Measurements from ENCODE around the gene FBXO17. TPM values are rescaled to one million over a fixed set of nuclear protein-coding genes. Genes with fewer than 3 reads are reported as not detected.
"Not testable (repeated sequence)": the region's sequence is repeated elsewhere in the genome, so short reads cannot be mapped to it uniquely, and the experiment has no call there.

Gene FBXO17
- total RNA-seq, 3 donors from 2014 or later (not counting 1 experiment from before 2014, with no cell fraction given), result not detected

DNA sequence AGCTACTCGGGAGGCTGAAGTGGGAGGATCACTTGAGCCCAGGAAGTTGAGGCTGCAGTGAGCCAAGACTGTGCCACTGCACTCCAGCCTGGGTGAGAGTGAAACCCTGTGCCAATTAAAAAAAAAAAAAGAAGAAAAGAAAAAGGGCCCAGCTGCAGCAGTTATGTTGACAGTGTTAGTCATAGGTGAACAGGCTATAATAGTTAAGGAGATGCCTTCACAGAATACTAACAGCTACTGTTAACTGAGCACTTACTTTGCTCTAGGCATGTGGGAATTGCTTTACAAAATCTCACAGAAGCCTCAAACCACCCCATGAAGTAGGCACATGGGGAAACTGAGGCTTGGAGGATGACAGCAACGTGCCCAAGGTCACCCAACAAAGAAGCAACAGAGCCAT, 3.9 kb downstream of the FBXO17 start:
- TF ChIP-seq, protein P1, sequence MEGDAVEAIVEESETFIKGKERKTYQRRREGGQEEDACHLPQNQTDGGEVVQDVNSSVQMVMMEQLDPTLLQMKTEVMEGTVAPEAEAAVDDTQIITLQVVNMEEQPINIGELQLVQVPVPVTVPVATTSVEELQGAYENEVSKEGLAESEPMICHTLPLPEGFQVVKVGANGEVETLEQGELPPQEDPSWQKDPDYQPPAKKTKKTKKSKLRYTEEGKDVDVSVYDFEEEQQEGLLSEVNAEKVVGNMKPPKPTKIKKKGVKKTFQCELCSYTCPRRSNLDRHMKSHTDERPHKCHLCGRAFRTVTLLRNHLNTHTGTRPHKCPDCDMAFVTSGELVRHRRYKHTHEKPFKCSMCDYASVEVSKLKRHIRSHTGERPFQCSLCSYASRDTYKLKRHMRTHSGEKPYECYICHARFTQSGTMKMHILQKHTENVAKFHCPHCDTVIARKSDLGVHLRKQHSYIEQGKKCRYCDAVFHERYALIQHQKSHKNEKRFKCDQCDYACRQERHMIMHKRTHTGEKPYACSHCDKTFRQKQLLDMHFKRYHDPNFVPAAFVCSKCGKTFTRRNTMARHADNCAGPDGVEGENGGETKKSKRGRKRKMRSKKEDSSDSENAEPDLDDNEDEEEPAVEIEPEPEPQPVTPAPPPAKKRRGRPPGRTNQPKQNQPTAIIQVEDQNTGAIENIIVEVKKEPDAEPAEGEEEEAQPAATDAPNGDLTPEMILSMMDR (IDR thresholded peaks at IDR 0.05), result no peak
- ATAC-seq, result no peak
- 88% methylated on average over 1 of the region's 2 CpGs for WGBS (ENCODE audit: insufficient coverage)
- no peak overlapping the region for H3K4me3 Mint-ChIP-seq
- H3K36me3 Mint-ChIP-seq, result no peaks in the 10 kb centered on the region
- H3K4me1 Mint-ChIP-seq, result peaks cover 0 to 4% of the 10 kb centered on the region in 2 donors
- no peak overlapping the region for H3K4me3 ChIP-seq (ENCODE audit: low read length)
- no peaks in the 10 kb centered on the region for H3K9me3 Mint-ChIP-seq
- H3K27ac Mint-ChIP-seq, result no peak overlapping the region
- peaks cover 25 to 29% of the 10 kb centered on the region in 2 donors for H3K27me3 Mint-ChIP-seq (ENCODE audit: low read depth in 2 of 2)
- H3K36me3 ChIP-seq (ENCODE audit: control insufficient read depth, insufficient read depth, low read length), result no peaks in the 10 kb centered on the region
- H3K9me3 ChIP-seq (ENCODE audit: control insufficient read depth, insufficient read depth, low read length), result no peaks in the 10 kb centered on the region
- no peak overlapping the region for H3K27ac ChIP-seq (ENCODE audit: low read length)
- DNase-seq, result no peak
- H3K4me1 ChIP-seq (ENCODE audit: control insufficient read depth, insufficient read depth, low read length), result peaks cover 3% of the 10 kb centered on the region
- intact Hi-C loops (cut with micrococcal nuclease), result no loop called here
- H3K27me3 ChIP-seq (ENCODE audit: control insufficient read depth, insufficient read depth, low read length), result peaks cover 10% of the 10 kb centered on the region

DNA sequence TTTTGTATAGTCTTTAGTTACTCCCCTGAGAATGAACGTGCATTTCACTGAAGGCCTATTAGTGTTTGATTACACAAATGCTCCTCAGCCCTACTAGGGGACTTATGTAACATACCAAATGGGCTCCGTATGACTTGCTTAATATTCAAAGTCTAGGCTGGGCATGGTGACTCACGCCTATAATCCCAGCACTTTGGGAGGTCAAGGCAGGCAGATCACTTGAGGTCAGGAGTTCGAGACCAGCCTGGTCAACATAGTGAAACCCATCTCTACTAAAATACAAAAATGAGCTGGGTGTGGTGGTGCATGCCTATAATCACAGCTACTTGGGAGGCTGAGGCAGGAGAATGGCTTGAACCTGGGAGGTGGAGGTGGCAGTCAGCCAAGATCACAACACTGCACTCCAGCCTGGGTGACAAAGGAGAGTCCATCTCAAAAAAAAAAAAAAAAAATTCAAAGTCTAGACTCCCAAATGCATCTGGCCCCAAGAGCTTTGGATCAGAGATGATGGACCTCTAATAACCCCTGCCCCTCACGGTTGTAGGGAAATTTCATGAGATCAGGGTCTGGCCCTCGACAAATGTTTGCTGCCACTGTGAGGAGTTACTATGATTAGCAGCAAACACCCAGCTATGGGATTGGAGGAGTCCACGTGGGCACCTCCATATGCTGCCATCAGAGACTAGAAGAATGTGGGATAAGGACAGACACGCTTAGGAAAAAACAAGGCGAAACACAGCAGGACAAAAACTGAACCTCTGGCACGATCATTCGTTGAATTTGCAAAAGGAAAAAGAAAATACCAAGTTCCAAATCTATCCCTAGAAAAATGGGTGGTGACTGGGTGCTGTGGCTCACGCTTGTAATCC, 4.6 kb downstream of the FBXO17 start:
- Histone ChIP-seq H3K36me3 (ENCODE audit: control insufficient read depth, insufficient read depth, low read length) (no peaks in the 10 kb centered on the region), H3K27me3 (ENCODE audit: control insufficient read depth, insufficient read depth, low read length) (peaks cover 4% of the 10 kb centered on the region), H3K4me1 (ENCODE audit: control insufficient read depth, insufficient read depth, low read length) (peaks cover 1% of the 10 kb centered on the region), H3K4me3 (ENCODE audit: low read length) (no peak overlapping the region), H3K27ac (ENCODE audit: low read length) (no peak overlapping the region), H3K9me3 (ENCODE audit: control insufficient read depth, insufficient read depth, low read length) (no peaks in the 10 kb centered on the region)
- TF ChIP-seq, protein P1 (IDR thresholded peaks at IDR 0.05), result no peak
- no peak overlapping the region for H3K27ac Mint-ChIP-seq
- DNase-seq (no peak), ATAC-seq (no peak)
- WGBS (ENCODE audit: insufficient coverage), result 84% methylated on average over 12 of the region's 12 CpGs
- H3K36me3 Mint-ChIP-seq, result no peaks in the 10 kb centered on the region
- H3K4me1 Mint-ChIP-seq, result peaks cover 0 to 4% of the 10 kb centered on the region in 2 donors
- H3K9me3 Mint-ChIP-seq, result no peaks in the 10 kb centered on the region
- H3K27me3 Mint-ChIP-seq (ENCODE audit: low read depth in 2 of 2), result peaks cover 17 to 21% of the 10 kb centered on the region in 2 donors
- intact Hi-C loops (cut with micrococcal nuclease), result no loop called here
- no peak overlapping the region for H3K4me3 Mint-ChIP-seq

DNA sequence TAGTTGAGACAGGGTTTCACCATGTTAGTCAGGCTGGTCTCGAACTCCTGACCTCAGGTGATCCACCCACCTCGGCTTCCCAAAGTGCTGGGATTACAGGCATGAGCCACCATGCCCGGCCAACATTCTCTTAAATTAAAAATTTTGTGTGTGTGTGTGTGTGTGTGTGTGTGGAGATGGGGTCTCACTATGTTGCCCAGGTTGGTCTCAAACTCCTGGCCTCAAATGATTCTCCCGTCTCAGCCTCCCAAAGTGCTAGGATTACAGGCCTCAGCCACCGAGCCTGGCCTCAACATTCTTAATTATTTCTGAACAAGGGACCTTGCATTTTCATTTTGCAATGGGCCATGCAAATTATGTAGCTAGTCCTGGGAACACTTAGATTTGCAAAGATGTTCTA, 9.4 kb downstream of the FBXO17 start:
- H3K36me3 Mint-ChIP-seq; intact Hi-C loops (cut with micrococcal nuclease); H3K27ac Mint-ChIP-seq; H3K4me1 Mint-ChIP-seq; DNase-seq; H3K27ac ChIP-seq (ENCODE audit: low read length); H3K9me3 ChIP-seq (ENCODE audit: control insufficient read depth, insufficient read depth, low read length); H3K36me3 ChIP-seq (ENCODE audit: control insufficient read depth, insufficient read depth, low read length); H3K27me3 Mint-ChIP-seq (ENCODE audit: low read depth in 2 of 2); ATAC-seq; H3K4me3 Mint-ChIP-seq; H3K9me3 Mint-ChIP-seq; H3K4me1 ChIP-seq (ENCODE audit: control insufficient read depth, insufficient read depth, low read length); H3K27me3 ChIP-seq (ENCODE audit: control insufficient read depth, insufficient read depth, low read length); H3K4me3 ChIP-seq (ENCODE audit: low read length): not testable (repeated sequence)
- 81% methylated on average over 5 of the region's 5 CpGs for WGBS (ENCODE audit: insufficient coverage)

DNA sequence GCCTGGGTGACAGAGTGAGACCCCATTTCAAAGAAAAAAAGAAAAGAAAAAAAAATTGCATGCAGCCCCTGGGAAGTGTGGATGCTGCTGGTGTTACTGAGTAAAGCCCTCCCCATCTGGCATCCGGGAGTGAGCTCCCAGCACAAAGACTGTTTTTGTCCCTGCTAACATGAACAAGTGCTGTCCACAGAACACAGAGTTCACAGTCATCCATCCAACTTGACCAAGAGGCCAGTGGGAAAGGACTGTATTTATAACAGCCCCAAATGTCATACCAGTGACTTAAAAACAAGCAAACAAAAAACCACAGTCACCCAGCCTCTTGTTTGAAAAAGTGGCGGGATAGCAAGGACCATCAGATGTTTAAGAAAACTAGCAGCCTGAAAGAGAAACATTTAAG, 10.8 kb downstream of the FBXO17 start:
- Histone ChIP-seq H3K4me1 (ENCODE audit: control insufficient read depth, insufficient read depth, low read length) (peaks cover 3% of the 10 kb centered on the region), H3K4me3 (ENCODE audit: low read length) (no peak overlapping the region), H3K36me3 (ENCODE audit: control insufficient read depth, insufficient read depth, low read length) (no peaks in the 10 kb centered on the region), H3K9me3 (ENCODE audit: control insufficient read depth, insufficient read depth, low read length) (no peaks in the 10 kb centered on the region), H3K27ac (ENCODE audit: low read length) (no peak overlapping the region), H3K27me3 (ENCODE audit: control insufficient read depth, insufficient read depth, low read length) (no peaks in the 10 kb centered on the region)
- ATAC-seq, result no peak
- TF ChIP-seq, protein P1 (IDR thresholded peaks at IDR 0.05), result no peak
- no peak for DNase-seq
- Mint-ChIP-seq H3K27ac (no peak overlapping the region), H3K4me3 (no peak overlapping the region), H3K4me1 (peaks cover 5 to 8% of the 10 kb centered on the region in 2 donors), H3K36me3 (no peaks in the 10 kb centered on the region), H3K9me3 (no peaks in the 10 kb centered on the region), H3K27me3 (ENCODE audit: low read depth in 2 of 2) (peaks cover 4 to 8% of the 10 kb centered on the region in 2 donors)
- WGBS (ENCODE audit: insufficient coverage), result 91% methylated on average over 2 of the region's 2 CpGs
- intact Hi-C loops (cut with micrococcal nuclease), result no loop called here

All from natural killer cell (primary cell).